ENCODE measurements around the gene TRPM5.

DNA sequence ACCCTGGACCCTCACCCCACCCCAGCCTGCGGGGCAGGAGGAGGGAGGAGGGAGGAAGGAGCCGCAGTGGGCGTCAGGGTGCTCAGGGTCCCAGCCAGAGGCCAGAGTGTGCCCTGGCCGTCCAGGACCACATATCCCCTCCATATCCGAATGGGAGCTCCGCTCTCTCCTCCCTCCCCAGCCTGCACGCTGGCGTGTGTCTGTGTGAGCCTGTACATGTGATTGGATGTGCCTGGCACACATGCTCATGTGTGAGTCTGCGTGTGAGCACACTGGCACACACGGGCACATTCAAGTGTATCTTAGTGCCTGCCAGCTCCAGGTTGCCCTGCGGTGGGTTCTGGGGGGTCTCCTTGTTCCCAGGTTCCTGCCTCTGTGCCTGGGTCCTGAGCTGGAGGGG is 35.6 kb downstream of the TRPM5 start:
- TF ChIP-seq, protein P1, sequence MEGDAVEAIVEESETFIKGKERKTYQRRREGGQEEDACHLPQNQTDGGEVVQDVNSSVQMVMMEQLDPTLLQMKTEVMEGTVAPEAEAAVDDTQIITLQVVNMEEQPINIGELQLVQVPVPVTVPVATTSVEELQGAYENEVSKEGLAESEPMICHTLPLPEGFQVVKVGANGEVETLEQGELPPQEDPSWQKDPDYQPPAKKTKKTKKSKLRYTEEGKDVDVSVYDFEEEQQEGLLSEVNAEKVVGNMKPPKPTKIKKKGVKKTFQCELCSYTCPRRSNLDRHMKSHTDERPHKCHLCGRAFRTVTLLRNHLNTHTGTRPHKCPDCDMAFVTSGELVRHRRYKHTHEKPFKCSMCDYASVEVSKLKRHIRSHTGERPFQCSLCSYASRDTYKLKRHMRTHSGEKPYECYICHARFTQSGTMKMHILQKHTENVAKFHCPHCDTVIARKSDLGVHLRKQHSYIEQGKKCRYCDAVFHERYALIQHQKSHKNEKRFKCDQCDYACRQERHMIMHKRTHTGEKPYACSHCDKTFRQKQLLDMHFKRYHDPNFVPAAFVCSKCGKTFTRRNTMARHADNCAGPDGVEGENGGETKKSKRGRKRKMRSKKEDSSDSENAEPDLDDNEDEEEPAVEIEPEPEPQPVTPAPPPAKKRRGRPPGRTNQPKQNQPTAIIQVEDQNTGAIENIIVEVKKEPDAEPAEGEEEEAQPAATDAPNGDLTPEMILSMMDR (IDR thresholded peaks at IDR 0.05 in 4 of 5, conservative IDR thresholded peaks at IDR 0.05 in 1 of 5) = no peak
- TF ChIP-seq POLR2A (IDR thresholded peaks at IDR 0.05) = no peak

All from gastrocnemius medialis (tissue), 4 donors.